ENCODE measurements around the gene KRTAP5-6. TPM values are rescaled to one million over a fixed set of nuclear protein-coding genes. Genes with fewer than 3 reads are reported as not detected.
A peak's percentile ranks its signal among the peaks of the same experiment; 100 is the strongest.
"Not testable (repeated sequence)": the region's sequence is repeated elsewhere in the genome, so short reads cannot be mapped to it uniquely, and the experiment has no call there.

KRTAP5-6 gene
- total RNA-seq, 2 donors from 2014 or later: not detected

GRCh38 chr11:1670905-1671371 is 26.1 kb upstream of the KRTAP5-6 start:
- peaks cover 27% of the 10 kb centered on the region for H3K27me3 Mint-ChIP-seq
- no peak overlapping the region for H3K4me3 Mint-ChIP-seq
- H3K27ac Mint-ChIP-seq: peak overlapping the region; percentile 38
- H3K36me3 Mint-ChIP-seq (ENCODE audit: low read depth): no peaks in the 10 kb centered on the region
- no peaks in the 10 kb centered on the region for H3K4me1 Mint-ChIP-seq
- H3K9me3 Mint-ChIP-seq: no peaks in the 10 kb centered on the region
- no peak for ATAC-seq (replicated peaks)

GRCh38 chr11:1671658-1672057 is 25.3 kb upstream of the KRTAP5-6 start:
- Mint-ChIP-seq H3K27ac (no peak overlapping the region), H3K36me3 (ENCODE audit: low read depth) (no peaks in the 10 kb centered on the region), H3K9me3 (no peaks in the 10 kb centered on the region), H3K27me3 (peaks cover 29% of the 10 kb centered on the region), H3K4me1 (no peaks in the 10 kb centered on the region), H3K4me3 (no peak overlapping the region)
- no peak for ATAC-seq (replicated peaks)

DNA sequence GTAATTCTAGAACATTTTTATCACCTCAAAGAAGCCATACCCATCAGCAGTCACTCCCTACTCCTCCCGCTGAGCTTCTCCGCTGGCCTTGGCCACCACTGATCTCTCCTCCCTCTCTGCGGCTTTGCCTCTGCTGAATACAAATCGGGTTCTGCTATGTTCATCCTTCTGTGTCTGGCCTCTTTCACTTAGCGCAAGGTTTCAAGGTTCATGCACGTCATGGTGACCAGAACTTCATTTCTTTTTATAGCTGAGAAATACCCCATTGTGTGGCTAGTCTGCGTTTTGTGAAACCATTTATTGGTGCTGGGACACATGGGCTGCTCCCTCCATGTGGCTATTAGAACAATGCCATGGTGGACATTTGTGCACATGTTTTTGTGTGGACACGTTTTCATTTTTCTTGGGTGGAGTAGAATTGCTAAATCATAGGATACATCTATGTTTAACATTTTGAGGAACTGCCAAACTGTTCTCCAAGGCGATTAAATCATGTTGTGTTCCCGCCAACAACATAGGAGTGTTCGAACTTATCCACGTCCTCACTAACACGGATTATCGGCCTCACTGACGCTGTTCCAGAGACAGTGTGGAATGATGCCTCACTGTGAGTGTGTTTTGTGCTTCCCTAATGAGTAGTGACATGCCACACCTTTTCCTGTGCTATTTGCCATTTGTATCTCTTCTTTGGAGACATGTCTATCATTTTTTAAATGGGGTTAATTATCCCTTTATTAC is 24.2 kb upstream of the KRTAP5-6 start:
- no peaks in the 10 kb centered on the region for H3K36me3 Mint-ChIP-seq (ENCODE audit: low read depth)
- H3K4me1 Mint-ChIP-seq: no peaks in the 10 kb centered on the region
- no peaks in the 10 kb centered on the region for H3K9me3 Mint-ChIP-seq
- H3K27ac Mint-ChIP-seq: no peak overlapping the region
- H3K4me3 Mint-ChIP-seq: no peak overlapping the region
- peaks cover 34% of the 10 kb centered on the region for H3K27me3 Mint-ChIP-seq
- ATAC-seq (replicated peaks): no peak

- no peak for ATAC-seq (replicated peaks)
- Mint-ChIP-seq H3K4me3 (no peak overlapping the region), H3K36me3 (ENCODE audit: low read depth) (no peaks in the 10 kb centered on the region), H3K27ac (no peak overlapping the region), H3K27me3 (peaks cover 34% of the 10 kb centered on the region), H3K9me3 (no peaks in the 10 kb centered on the region), H3K4me1 (no peaks in the 10 kb centered on the region)
Measured at GRCh38 chr11:1673446-1674172, 23.4 kb upstream of the KRTAP5-6 start.

- Mint-ChIP-seq H3K27me3 (peaks cover 34% of the 10 kb centered on the region), H3K4me1 (no peaks in the 10 kb centered on the region), H3K4me3 (no peak overlapping the region), H3K36me3 (ENCODE audit: low read depth) (no peaks in the 10 kb centered on the region), H3K9me3 (no peaks in the 10 kb centered on the region), H3K27ac (no peak overlapping the region)
- no peak for ATAC-seq (replicated peaks)
Measured at GRCh38 chr11:1674173-1675131, 22.5 kb upstream of the KRTAP5-6 start.

- no peak for ATAC-seq (replicated peaks)
- H3K36me3 Mint-ChIP-seq (ENCODE audit: low read depth): no peaks in the 10 kb centered on the region
- no peaks in the 10 kb centered on the region for H3K4me1 Mint-ChIP-seq
- H3K4me3 Mint-ChIP-seq: no peak overlapping the region
- H3K27ac Mint-ChIP-seq: no peak overlapping the region
- no peaks in the 10 kb centered on the region for H3K9me3 Mint-ChIP-seq
- peaks cover 38% of the 10 kb centered on the region for H3K27me3 Mint-ChIP-seq
Measured at GRCh38 chr11:1675536-1676228, 21.3 kb upstream of the KRTAP5-6 start.

DNA sequence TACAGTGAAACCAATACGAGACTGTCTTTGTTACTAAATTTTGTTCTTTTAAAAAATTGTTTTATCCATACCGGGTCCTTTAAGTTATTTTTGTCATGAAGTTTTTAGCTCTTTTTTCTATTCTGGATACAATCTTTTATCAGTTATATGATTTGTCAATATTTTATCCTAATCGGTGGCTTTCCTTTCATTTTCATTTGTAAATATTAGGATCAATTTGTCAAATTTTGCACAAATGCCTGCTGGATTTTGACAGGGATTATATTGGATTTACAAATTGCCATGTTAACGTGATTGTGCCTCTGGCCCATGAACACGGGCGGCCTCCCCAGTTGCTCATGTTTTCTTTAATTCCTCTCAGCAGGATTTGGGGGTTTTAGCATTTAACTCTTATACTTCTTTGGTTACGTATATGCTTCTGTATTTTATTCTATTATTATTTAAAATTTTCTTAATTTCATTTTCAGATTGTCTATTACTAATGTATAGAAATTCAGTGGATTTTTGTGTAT is 20.7 kb upstream of the KRTAP5-6 start:
- Mint-ChIP-seq H3K9me3 (no peaks in the 10 kb centered on the region), H3K27ac (no peak overlapping the region), H3K36me3 (ENCODE audit: low read depth) (no peaks in the 10 kb centered on the region), H3K4me1 (no peaks in the 10 kb centered on the region), H3K4me3 (no peak overlapping the region), H3K27me3 (peaks cover 38% of the 10 kb centered on the region)
- no peak for ATAC-seq (replicated peaks)

DNA sequence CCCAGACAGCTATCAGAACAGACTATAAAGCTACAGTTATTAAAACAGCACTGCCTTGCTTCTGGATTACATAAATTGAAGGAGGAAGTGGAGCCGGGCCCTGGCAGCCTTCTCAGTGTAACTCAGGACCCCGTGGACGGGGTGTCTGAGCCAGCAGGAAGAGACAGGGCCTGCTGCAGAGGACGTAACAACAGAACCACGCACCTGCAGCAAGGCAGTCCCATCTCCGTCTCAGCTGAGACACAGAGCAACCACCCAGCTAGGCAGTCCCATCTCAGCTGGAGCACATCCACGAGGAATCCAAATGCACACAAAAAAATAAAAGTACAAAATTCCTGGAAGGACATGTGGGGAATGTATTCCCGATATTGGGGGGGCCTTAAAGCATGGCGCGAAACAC is 17.1 kb upstream of the KRTAP5-6 start:
- Mint-ChIP-seq H3K27ac (no peak overlapping the region), H3K9me3 (no peaks in the 10 kb centered on the region), H3K27me3 (peaks cover 26% of the 10 kb centered on the region), H3K4me1 (no peaks in the 10 kb centered on the region), H3K36me3 (ENCODE audit: low read depth) (no peaks in the 10 kb centered on the region), H3K4me3 (no peak overlapping the region)
- no peak for ATAC-seq (replicated peaks)

DNA sequence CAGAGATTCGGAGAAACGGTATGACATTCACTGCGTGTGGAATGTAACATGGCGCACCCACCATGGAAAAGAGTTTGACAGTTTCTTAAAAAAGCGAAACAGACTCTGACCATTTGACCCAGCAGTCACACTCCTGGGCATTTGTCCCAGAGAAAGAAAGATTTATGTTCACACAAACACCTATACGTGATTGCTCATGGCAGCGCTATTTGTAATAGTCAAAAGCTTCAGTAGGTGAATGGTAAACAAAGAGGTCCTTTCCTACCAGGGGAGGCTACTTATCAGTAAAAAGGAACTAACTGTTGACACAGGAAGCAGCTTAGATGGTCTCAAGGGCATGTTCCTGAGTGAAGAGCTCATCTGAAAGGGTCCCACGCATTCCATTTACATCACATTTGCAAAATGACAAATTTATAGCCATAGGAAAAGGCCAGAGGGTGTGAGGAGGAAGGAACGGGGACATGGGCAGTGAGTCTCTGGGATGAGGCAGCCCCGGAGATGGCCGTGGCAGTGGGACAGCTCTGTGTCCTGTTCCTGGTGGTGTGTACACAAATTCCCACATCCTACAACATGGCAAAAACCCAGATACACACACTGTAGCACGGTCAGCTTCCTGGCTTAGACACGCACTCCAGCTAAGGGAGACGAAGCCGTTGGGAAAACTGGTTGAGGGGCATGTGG is 14.6 kb upstream of the KRTAP5-6 start:
- no peak overlapping the region for H3K27ac Mint-ChIP-seq
- H3K4me1 Mint-ChIP-seq: no peaks in the 10 kb centered on the region
- H3K4me3 Mint-ChIP-seq: no peak overlapping the region
- no peak for ATAC-seq (replicated peaks)
- peaks cover 13% of the 10 kb centered on the region for H3K27me3 Mint-ChIP-seq
- no peaks in the 10 kb centered on the region for H3K9me3 Mint-ChIP-seq
- no peaks in the 10 kb centered on the region for H3K36me3 Mint-ChIP-seq (ENCODE audit: low read depth)

- H3K9me3 Mint-ChIP-seq; H3K27me3 Mint-ChIP-seq; ATAC-seq (replicated peaks); H3K36me3 Mint-ChIP-seq (ENCODE audit: low read depth); H3K4me3 Mint-ChIP-seq; H3K27ac Mint-ChIP-seq; H3K4me1 Mint-ChIP-seq: not testable (repeated sequence)
Measured at GRCh38 chr11:1683216-1683615, 13.8 kb upstream of the KRTAP5-6 start.

DNA sequence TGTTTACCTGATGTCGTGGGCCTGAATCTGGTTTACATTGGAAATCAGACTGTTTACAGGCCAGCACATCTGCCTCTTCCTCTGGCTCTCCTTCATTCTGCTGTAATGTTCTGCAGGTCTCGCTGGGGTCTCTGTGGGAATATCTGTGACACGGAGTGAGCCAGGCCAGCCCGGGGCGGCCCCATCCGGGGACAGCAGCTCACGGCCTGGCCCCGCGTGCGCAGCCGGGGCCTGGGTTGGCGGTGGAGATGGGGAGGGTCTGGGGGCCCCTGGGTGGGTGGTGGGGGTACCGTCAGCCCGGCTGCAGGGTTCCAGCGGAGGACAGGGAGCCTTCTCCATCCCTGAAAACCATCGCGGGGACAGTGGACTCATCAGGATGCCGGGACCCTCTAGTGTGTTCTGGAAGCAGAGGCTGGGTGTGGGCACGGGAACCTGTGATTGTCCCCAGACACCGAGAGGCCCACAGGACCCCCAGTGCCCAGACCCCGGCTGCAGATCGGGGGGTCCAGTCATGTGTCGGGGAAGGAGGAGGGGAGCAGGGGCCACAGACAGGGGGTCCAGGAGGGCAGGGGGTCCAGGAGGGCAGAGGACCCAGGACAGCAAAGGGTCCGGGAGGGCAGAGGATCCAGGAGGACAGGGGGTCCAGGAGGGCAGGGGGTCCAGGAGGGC is 13.0 kb upstream of the KRTAP5-6 start:
- H3K27ac Mint-ChIP-seq; ATAC-seq (replicated peaks); H3K4me3 Mint-ChIP-seq; H3K4me1 Mint-ChIP-seq; H3K36me3 Mint-ChIP-seq (ENCODE audit: low read depth); H3K9me3 Mint-ChIP-seq: not testable (repeated sequence)
- peaks cover 12% of the 10 kb centered on the region for H3K27me3 Mint-ChIP-seq

GRCh38 chr11:1684886-1685874 is 11.8 kb upstream of the KRTAP5-6 start:
- H3K36me3 Mint-ChIP-seq (ENCODE audit: low read depth); H3K4me3 Mint-ChIP-seq; H3K4me1 Mint-ChIP-seq; H3K9me3 Mint-ChIP-seq; H3K27ac Mint-ChIP-seq: not testable (repeated sequence)
- peak; percentile 13 for ATAC-seq (replicated peaks)
- H3K27me3 Mint-ChIP-seq: peaks cover 13% of the 10 kb centered on the region
